Right renal pelvis (tissue), 4 donors: ENCODE data around the gene TSHZ1. TPM values are rescaled to one million over a fixed set of nuclear protein-coding genes. Genes with fewer than 3 reads are reported as not detected.

ENCODE experiments used
- DNase-seq, 4 donors: peaks; one replicate each; pipeline ENCODE4 v3.0.0-alpha.2; 2013; ENCODE audit warnings: low read depth in 4 of 4, low spot score in 3 of 4, missing footprints in 1 of 4
- polyA plus RNA-seq, 4 donors: library from polyadenylated mRNA; unstranded; fragments of 120-200 nt; gene quantifications; one replicate each; pipeline ENCODE4 v1.2.1, GENCODE V29; 2013; ENCODE audit not compliant: insufficient read length in 4 of 4

Gene TSHZ1
- polyA plus RNA-seq, 4 donors: 32.6 to 38.7 (median 36.4) TPM

DNA sequence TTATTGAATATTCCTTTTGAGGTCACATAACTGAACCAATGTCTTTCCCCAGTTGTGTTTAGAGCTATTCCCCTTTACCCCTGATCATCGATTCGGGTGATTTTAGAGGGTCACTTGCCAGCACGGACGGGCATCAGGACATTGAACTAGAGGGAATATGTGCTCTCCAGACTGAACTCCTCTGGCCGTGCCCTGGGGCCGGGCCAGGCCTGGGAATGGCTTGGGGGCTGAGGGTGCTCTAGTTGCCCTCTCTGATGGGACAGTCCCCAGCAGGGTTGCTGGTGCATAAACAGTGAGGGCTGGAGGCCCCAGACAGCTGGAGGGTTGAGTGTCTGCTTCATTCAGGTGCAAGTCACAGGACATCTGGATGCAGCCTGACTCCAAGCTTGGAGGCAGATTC is 126.2 kb downstream of the TSHZ1 start:
- DNase-seq: no peak

DNA sequence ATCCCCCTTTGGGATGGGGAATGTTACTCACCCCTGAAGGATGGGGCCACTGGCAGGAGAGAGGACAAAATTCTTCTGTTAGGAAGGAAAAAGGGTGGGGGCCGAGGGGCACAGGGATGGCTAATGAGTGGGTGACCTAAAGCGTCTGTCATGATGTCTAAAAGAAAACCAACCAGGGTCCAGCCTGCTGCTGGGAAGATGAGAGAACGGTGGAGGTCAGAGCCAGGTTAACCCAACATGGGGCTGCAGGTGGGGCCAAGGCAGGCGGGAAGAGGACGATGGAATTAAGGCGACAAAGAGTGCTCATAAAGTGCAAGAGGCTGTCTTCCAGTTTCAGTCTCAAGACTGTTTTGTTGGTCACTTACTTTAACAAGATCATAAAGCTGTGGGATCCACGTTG is 126.8 kb downstream of the TSHZ1 start:
- DNase-seq: no peak

DNA sequence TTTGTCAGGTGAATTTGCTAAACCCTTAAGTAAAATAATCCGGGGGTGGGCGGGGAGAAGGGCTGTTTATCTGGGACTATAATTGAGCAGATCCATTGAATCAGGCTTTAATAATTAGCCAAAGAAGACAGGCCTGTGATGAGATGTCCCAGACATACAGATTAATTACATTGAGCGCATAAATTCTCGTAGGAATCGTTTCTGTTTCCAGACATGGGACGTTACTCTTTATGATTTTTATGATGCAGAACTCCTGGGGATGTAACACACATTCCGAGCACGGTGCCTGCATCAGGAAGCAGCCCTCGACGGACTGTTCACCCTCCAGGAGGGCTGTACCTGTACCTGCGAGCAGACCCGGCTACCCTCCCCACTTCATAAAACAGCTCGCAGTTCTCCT is 128.0 kb downstream of the TSHZ1 start:
- DNase-seq: peak in 1 of 4 donors; percentile 5

Other genes starting within 250 kb of the TSHZ1 start
- 10 to 100 TPM; 43.5 to 44.9 (median 43.9) TPM for gene PTGR3, start 1.7 kb upstream of the TSHZ1 start, polyA plus RNA-seq
- gene SMIM21, start 216.9 kb downstream of the TSHZ1 start, polyA plus RNA-seq: under 1 TPM in 2 of 4 donors, not detected in 2; 0.09 to 0.22 TPM